Hepatocyte (in vitro differentiated cells): ENCODE results near the gene DYNC1LI2.

Experiments
- CTCF ChIP-seq: fragments of 200-600 bp; sonication (generic); IDR thresholded peaks from 2 replicates; pipeline ENCODE4 v1.5.1; 2016; ENCODE audit warnings: antibody characterized with exemption, mild to moderate bottlenecking; ENCODE audit not compliant: poor library complexity
- EZH2 ChIP-seq: fragments of 200-600 bp; sonication (generic); IDR thresholded peaks from 2 replicates; pipeline ENCODE4 v1.6.1; 2016; ENCODE audit warnings: antibody characterized with exemption, mild to moderate bottlenecking, borderline replicate concordance

- TF ChIP-seq EZH2, result no peak
- peak; percentile 22 for TF ChIP-seq CTCF
Measured at GRCh38 chr16:66696669-66697630, 54.5 kb downstream of the DYNC1LI2 start, which contains the start of gene CMTM4.
